Fibroblast of skin of right biceps (primary cell): ENCODE results near the gene CSNK1G1.
"Not testable (repeated sequence)": the region's sequence is repeated elsewhere in the genome, so short reads cannot be mapped to it uniquely, and the experiment has no call there.

Experiments
- DNase-seq: peaks from one replicate; pipeline ENCODE4 v3.0.0-alpha.2; 2013

The CSNK1G1 gene

GRCh38 chr15:64122936-64123351, 233.0 kb downstream of the CSNK1G1 start:
- no peak for DNase-seq

GRCh38 chr15:64122444-64122843, 233.5 kb downstream of the CSNK1G1 start:
- no peak for DNase-seq

- DNase-seq, result no peak
Measured at GRCh38 chr15:64121614-64122013, 234.4 kb downstream of the CSNK1G1 start.

GRCh38 chr15:64120322-64120721, 235.7 kb downstream of the CSNK1G1 start:
- not testable (repeated sequence) for DNase-seq

GRCh38 chr15:64117759-64118487, 238.1 kb downstream of the CSNK1G1 start:
- DNase-seq, result no peak
